Breast epithelium (tissue), 4 donors: ENCODE results near the gene MARS1. TPM values are rescaled to one million over a fixed set of nuclear protein-coding genes. Genes with fewer than 3 reads are reported as not detected.

ENCODE experiments used
- DNase-seq, 2 donors: peaks; one replicate each; pipeline ENCODE4 v3.0.0-alpha.2; 2019; ENCODE audit warnings: low spot score in 2 of 2
- H3K27ac ChIP-seq, 2 donors: fragments of 200-600 bp; sonication (generic) in 1 of 2; one replicate each; pipeline ENCODE4 v1.5.1; 2016 to 2019; ENCODE audit warnings: mild to moderate bottlenecking in 1 of 2
- H3K27me3 ChIP-seq, 2 donors: fragments of 200-600 bp; sonication (generic) in 1 of 2; one replicate each; pipeline versions ENCODE4 v1.5.1 to v1.6.0; 2017 to 2019; ENCODE audit warnings: control low read depth in 1 of 2, mild to moderate bottlenecking in 1 of 2
- H3K36me3 ChIP-seq: fragments of 200-600 bp; one replicate; pipeline ENCODE4 v1.5.1; 2019
- H3K4me1 ChIP-seq, 2 donors: fragments of 200-600 bp; sonication (generic); one replicate each; pipeline ENCODE4 v1.5.1; 2016 to 2019; ENCODE audit warnings: control low read depth in 1 of 2
- H3K4me3 ChIP-seq, 3 donors: fragments of 200-600 bp; sonication (generic); 1 replicate in 2 of 3; 2 replicates in 1 of 3; pipeline ENCODE4 v1.5.1; 2016 to 2019; ENCODE audit warnings: mild to moderate bottlenecking in 3 of 3, moderate library complexity in 2 of 3
- H3K9me3 ChIP-seq, 2 donors: fragments of 200-600 bp; sonication (generic) in 1 of 2; one replicate each; pipeline ENCODE4 v1.5.1; 2016 to 2019; ENCODE audit warnings: control low read depth in 1 of 2
- POLR2A ChIP-seq: fragments of 450-650 bp; IDR thresholded peaks from one replicate; pipeline ENCODE4 v1.6.1; 2016; ENCODE audit warnings: antibody characterized with exemption, mild to moderate bottlenecking, moderate library complexity
- POLR2AphosphoS5 ChIP-seq, 3 donors: sonication (generic); formaldehyde crosslinking; IDR thresholded peaks; one replicate each; pipeline ENCODE4 v1.6.1; 2017; ENCODE audit warnings: antibody characterized with exemption in 3 of 3
- intact Hi-C: fragments of 100-400 bp; cut with DNase I; formaldehyde crosslinking; loops from one replicate; pipeline ENCODE4 v1.15.1; 2023; ENCODE audit warnings: low total_unique reads
- total RNA-seq, 3 donors: library from RNA; depleted of rRNA; stranded (reverse); fragments of >200 nt; gene quantifications; one replicate each; pipeline ENCODE4 v1.1.0, GENCODE V29; 2016
- TF ChIP-seq, protein P1 (sequence below), 3 donors: fragments of 450-650 bp; IDR thresholded peaks; one replicate each; pipeline ENCODE4 v1.5.1; 2016 to 2017; ENCODE audit warnings: antibody characterized with exemption in 3 of 3, mild to moderate bottlenecking in 3 of 3, moderate library complexity in 3 of 3

The MARS1 gene
- total RNA-seq, 3 donors from 2014 or later, result 39.2 to 65.9 (median 60.2) TPM

DNA sequence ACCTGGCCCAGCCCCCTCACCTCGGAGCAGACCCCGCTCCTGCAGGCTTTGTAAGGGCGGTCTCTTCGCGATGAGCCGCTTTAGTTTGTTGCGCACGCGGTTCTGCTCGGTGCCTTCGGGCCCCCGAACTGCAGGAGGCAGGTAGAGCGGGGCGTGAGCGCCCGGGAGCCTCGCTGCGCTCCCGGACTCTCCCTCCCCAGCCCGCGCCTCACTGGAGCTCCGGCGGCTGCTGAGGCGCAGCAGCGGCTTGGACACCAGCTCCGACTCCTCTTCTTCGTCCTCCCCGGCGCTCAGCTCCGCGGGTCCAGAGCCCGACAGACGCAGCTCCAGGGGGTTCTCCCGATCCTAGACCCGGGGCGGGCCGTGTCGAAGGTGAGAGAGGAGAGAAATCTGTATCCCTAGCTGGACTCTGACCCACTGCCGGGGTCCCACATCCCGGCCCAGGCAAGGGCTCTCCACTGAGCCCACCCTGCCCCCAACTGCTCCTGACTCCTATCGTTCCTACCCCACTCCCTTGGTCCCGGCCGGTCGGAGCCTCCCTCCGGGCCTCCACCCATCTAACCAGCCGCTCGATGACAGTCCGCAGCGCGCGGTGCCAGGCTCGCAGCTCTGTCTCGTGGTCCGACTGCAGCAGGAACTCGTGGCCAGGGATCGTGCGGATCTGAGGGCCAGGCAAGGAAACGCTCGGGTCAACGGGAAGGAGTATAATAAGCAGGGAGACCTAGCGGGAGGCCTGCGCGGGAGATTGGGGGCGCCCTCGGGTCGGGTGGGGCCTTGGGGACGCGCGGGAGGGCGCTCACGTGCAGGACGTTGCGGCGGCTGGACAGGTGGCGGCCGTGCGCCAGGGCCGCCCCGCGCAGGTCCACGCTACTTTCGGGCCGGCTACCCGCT is 12.4 kb upstream of the MARS1 start:
- no peaks in the 10 kb centered on the region for H3K9me3 ChIP-seq
- no peaks in the 10 kb centered on the region for H3K36me3 ChIP-seq
- TF ChIP-seq, protein P1, sequence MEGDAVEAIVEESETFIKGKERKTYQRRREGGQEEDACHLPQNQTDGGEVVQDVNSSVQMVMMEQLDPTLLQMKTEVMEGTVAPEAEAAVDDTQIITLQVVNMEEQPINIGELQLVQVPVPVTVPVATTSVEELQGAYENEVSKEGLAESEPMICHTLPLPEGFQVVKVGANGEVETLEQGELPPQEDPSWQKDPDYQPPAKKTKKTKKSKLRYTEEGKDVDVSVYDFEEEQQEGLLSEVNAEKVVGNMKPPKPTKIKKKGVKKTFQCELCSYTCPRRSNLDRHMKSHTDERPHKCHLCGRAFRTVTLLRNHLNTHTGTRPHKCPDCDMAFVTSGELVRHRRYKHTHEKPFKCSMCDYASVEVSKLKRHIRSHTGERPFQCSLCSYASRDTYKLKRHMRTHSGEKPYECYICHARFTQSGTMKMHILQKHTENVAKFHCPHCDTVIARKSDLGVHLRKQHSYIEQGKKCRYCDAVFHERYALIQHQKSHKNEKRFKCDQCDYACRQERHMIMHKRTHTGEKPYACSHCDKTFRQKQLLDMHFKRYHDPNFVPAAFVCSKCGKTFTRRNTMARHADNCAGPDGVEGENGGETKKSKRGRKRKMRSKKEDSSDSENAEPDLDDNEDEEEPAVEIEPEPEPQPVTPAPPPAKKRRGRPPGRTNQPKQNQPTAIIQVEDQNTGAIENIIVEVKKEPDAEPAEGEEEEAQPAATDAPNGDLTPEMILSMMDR (IDR thresholded peaks at IDR 0.05), result no peak
- H3K27ac ChIP-seq, result no peak overlapping the region
- intact Hi-C loops, result no loop called here
- peaks cover 0 to 15% of the 10 kb centered on the region in 2 donors for H3K4me1 ChIP-seq
- no peak for DNase-seq
- peak overlapping the region; percentile 38 to 66 (median 51) for H3K4me3 ChIP-seq
- peaks cover 0 to 33% of the 10 kb centered on the region in 2 donors for H3K27me3 ChIP-seq

DNA sequence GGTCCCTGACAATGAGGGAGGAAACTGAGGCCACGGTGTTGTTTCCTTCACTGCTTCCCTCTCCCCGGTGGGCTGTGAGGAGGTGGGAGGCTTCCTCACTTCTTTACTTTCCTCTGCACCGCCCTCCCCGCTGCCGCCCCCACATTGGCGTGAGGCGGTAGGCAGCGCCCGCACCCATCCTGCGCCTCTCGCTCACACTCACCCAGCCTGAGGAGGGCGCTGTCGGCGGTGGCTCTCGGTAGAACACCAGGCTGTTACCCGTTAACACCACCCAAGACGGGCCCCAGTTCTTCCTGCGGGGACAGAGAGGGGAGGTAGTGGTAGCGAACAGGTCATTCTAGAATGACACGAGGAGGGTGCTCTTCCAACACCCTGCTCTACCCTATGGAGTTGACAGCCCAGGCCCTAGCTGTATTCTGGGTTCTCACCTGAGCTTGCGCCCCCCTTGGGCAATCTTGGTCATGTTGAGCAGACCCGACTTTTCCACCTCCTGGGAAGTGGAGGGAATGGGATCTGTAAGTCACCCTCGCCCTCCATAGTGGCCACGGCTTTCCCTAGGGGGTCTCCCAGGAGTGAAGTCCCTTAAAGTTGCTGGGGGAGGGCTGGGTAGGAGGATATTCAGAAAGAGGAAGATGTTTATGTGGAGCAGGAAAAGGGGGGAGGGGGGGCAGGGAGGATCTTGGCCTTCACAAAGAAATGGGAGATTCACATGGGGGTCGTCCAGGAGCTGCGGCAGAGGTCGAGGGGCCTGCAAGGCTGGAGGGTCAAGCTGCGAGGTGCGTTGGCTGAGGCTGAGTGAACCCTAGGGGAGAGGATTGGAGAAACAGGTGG is 11.5 kb upstream of the MARS1 start:
- Histone ChIP-seq H3K9me3 (no peaks in the 10 kb centered on the region), H3K4me1 (peaks cover 0 to 15% of the 10 kb centered on the region in 2 donors), H3K27ac (peak overlapping the region in 1 of 2 donors; percentile 38), H3K36me3 (no peaks in the 10 kb centered on the region), H3K4me3 (peak overlapping the region; percentile 38 to 66 (median 51)), H3K27me3 (peaks cover 0 to 33% of the 10 kb centered on the region in 2 donors)
- intact Hi-C loops, result no loop called here
- TF ChIP-seq POLR2AphosphoS5 (IDR thresholded peaks at IDR 0.05) (no peak), POLR2A (no peak)
- TF ChIP-seq, protein P1 (IDR thresholded peaks at IDR 0.05), result peak in 1 of 3 donors; percentile 14
- no peak for DNase-seq

DNA sequence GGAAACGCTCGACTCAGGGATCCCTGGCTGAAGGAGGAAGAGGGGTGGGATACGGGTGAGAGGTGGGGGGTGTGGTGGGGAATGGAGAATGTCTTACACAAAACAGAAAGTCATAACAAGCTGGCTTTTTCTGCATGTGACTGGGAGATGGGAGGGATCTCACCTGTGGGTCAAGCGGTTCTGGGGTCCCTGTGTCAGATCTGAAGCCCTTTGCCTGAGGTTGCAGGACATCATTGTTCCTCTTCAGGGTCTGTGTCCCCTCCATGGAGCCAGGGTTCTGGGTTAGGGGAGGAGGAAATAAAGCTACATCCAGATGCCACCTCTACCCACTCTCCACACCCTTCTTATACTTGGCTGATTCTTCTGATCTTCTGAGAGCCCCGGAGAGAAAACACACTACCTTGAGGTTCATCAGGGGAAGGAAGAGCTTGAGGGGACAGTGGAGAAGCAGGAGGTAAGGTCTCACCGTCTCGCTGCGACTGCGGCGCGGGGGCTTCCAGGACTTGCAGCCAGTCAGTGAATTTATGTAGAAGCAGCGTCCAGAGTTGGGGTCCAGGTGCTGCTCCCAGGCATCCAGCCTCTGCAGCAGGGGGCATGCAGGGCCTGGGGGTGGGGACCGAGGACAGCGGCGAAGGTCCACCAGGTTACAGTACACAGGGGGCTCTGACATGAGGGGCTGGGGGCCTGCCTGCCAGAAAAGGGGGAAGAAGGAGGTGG is 10.7 kb upstream of the MARS1 start:
- Histone ChIP-seq H3K4me3 (peak overlapping the region; percentile 38 to 51 (median 48)), H3K36me3 (no peaks in the 10 kb centered on the region), H3K27ac (peak overlapping the region in 1 of 2 donors; percentile 38), H3K27me3 (peaks cover 0 to 33% of the 10 kb centered on the region in 2 donors), H3K4me1 (peaks cover 0 to 15% of the 10 kb centered on the region in 2 donors), H3K9me3 (no peaks in the 10 kb centered on the region)
- no peak for TF ChIP-seq POLR2A
- intact Hi-C loops, result no loop called here
- DNase-seq, result no peak

DNA sequence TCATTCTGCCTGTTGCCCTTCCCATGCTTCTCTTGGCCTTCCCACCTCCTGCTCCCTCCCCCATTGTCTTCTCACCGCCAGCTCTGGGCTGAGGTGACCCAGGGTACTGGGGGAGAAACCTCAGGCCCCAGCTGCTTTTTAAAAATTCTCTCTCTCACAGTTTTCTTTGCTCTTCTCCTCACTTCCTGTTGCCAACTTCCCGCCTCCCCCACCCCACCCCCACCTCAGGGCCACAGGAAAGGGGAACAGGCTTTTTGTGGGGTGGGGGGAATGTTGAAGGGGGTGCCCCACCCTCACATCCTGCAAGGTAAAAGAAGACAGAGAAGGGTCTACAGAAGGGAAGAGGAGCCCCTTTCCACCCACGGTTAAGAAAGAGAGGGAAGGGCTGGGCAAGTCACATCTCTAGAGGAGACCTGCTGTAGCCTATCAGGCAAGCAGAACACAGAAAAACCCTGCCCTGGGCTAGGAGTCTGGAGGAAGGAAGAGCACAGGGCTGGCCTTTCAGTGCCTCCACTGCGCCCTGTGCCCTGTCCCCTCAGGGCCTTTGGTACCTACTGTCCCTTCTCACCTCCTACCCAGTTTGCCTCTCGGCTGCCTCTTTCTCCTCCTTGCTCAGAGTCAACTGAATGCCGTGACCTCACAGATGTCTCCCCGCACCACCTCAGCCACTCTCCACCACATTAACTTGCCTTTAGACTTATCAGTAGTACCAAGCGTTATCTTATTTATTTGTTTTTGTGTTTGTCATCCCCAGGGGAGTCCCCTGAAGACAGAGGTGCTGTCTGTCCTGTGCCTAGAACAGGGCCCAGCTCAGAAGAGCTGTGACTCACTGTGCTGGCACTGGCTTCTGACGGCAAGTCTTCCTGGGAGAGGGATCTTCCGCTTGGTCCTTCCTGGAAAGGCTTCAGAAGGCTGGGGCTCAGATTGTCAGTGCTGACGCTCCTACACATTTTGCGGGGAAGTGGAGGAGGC is 9.9 kb upstream of the MARS1 start:
- Histone ChIP-seq H3K27ac (peak overlapping the region in 1 of 2 donors; percentile 51), H3K27me3 (peaks cover 0 to 33% of the 10 kb centered on the region in 2 donors), H3K36me3 (no peaks in the 10 kb centered on the region), H3K9me3 (no peaks in the 10 kb centered on the region), H3K4me3 (peak overlapping the region; percentile 38 to 51 (median 48)), H3K4me1 (peaks cover 0 to 15% of the 10 kb centered on the region in 2 donors)
- no peak for DNase-seq
- TF ChIP-seq, protein P1 (IDR thresholded peaks at IDR 0.05), result no peak
- TF ChIP-seq POLR2AphosphoS5 (IDR thresholded peaks at IDR 0.05), result no peak
- TF ChIP-seq POLR2A, result no peak
- intact Hi-C loops, result no loop called here
